Measurements from ENCODE around the gene KRT2.

GRCh38 chr12:52683575-52684300 is 31.7 kb upstream of the KRT2 start:
- TF ChIP-seq, protein P1, sequence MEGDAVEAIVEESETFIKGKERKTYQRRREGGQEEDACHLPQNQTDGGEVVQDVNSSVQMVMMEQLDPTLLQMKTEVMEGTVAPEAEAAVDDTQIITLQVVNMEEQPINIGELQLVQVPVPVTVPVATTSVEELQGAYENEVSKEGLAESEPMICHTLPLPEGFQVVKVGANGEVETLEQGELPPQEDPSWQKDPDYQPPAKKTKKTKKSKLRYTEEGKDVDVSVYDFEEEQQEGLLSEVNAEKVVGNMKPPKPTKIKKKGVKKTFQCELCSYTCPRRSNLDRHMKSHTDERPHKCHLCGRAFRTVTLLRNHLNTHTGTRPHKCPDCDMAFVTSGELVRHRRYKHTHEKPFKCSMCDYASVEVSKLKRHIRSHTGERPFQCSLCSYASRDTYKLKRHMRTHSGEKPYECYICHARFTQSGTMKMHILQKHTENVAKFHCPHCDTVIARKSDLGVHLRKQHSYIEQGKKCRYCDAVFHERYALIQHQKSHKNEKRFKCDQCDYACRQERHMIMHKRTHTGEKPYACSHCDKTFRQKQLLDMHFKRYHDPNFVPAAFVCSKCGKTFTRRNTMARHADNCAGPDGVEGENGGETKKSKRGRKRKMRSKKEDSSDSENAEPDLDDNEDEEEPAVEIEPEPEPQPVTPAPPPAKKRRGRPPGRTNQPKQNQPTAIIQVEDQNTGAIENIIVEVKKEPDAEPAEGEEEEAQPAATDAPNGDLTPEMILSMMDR (IDR thresholded peaks at IDR 0.05) = no peak
- TF ChIP-seq EZH2 (IDR thresholded peaks at IDR 0.05; ENCODE audit: borderline replicate concordance, insufficient read depth, low read depth, low read length, poor library complexity, severe bottlenecking) = no peak

Data from B cell (primary cell).